GM19240 (cell line): ENCODE data around the gene CCDC134.
A peak's percentile ranks its signal among the peaks of the same experiment; 100 is the strongest.

Source experiments
- DNase-seq: peaks from one replicate; pipeline ENCODE4 v3.0.0; 2011; ENCODE audit warnings: low spot score; ENCODE audit not compliant: insufficient read length

The CCDC134 gene

DNA sequence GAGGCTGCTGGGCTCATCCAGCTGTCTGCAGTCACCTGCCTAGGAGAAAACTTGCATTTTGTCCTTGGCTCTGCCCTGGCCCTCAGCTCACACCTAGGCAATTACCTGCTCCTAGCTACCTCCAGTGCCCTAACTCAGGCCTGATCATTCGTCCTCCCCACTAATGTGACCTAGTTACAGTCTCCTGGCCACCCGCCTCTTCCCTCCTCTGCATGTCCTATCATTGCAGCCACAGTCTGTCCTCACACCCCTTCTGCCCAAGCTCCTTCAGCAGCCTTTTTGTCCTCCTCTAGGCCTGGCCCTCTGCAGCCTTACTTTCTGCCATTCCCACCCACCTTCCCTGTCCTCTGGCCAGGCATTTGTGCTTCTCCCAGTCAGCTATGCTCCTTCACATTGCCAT is 17.7 kb upstream of the CCDC134 start:
- no peak for DNase-seq

- no peak for DNase-seq
Observed at GRCh38 chr22:41787331-41787730, 13.1 kb upstream of the CCDC134 start.

DNA sequence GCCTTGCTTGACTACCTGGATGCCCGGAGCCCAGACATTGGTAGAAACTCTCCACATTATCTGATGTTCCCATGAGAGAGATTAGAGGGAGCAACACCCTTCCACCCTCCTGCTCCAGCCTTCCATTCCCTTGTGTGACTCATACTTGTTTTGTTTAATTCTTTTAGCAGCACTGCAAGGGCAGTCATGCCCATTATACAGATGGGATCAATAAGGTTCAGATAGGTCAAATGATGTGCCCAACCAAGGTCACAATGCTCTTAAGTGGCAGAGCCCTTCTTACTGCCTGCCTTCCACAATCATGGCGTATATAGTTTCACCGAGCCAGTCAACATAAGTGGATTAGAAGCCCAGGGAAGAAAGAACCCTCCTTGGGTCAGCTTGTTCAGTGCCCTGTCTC is 6.6 kb upstream of the CCDC134 start:
- no peak for DNase-seq

- DNase-seq = no peak
Observed at GRCh38 chr22:41798736-41799135, 1.7 kb upstream of the CCDC134 start.

- DNase-seq = peak; percentile 43
Observed at GRCh38 chr22:41799486-41800347, 762 bp upstream of the CCDC134 start.

- DNase-seq = no peak
Observed at GRCh38 chr22:41801147-41801819, 804 bp downstream of the CCDC134 start.

GRCh38 chr22:41801886-41802285 is 1.4 kb downstream of the CCDC134 start:
- no peak for DNase-seq

DNA sequence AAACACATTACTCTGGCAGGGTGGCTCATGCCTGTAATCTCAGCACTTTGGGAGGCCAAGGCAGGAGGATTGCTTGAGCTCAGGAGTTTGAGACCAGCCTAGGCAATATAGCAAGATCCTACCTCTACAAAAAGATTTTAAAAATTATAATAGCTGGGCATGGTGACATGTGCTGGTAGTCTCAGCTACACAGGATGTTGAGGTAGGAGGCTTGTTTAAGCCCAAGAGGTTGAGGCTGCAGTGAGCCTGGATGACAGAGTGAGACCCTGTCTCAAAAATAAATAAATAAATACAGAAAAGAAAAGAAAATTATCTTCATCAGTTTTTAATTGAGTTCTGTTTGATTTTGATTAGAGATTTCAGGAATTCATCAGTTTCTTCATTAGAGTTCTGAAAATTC is 5.2 kb downstream of the CCDC134 start:
- no peak for DNase-seq

DNA sequence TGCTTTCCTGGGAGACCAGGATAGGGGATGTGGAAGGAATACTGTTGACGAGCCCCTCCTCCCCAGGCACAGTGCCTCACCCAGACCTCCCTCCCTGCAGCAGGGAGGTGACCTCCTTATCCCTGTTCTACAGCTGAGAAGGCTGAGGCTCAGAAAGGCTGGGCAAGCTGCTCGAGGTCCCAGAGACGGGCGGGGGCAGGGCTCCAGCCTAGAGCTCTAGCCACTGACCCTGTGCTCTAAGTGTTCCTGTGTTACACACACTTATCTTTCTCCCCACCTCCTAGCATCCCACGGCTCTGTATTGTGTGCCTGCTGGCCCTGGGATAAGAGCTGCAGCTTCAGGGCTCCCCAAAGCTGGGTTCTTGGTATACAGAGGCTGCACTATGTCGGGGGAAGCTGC is 7.9 kb downstream of the CCDC134 start:
- DNase-seq = no peak

DNA sequence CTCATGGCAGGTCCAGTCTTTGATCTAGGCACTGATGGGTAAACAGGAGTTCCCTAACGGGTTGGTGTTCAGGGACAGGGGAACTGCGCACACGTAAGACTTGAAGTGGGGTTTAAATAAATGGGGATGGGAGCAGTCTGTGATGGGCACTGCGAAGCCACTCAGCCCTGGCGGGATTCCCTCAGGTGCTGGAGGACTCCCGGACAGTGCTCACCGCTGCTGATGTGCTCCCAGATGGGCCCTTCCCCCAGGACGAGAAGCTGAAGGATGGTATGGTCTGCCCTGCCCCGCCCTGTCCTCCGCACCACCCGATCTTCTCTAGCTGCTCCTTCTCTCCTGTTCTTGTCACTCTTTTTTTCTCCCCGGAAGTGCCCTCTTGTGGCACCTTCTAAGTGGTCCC is 9.5 kb downstream of the CCDC134 start:
- DNase-seq = no peak

GRCh38 chr22:41812805-41813545 is 12.5 kb downstream of the CCDC134 start:
- no peak for DNase-seq

DNA sequence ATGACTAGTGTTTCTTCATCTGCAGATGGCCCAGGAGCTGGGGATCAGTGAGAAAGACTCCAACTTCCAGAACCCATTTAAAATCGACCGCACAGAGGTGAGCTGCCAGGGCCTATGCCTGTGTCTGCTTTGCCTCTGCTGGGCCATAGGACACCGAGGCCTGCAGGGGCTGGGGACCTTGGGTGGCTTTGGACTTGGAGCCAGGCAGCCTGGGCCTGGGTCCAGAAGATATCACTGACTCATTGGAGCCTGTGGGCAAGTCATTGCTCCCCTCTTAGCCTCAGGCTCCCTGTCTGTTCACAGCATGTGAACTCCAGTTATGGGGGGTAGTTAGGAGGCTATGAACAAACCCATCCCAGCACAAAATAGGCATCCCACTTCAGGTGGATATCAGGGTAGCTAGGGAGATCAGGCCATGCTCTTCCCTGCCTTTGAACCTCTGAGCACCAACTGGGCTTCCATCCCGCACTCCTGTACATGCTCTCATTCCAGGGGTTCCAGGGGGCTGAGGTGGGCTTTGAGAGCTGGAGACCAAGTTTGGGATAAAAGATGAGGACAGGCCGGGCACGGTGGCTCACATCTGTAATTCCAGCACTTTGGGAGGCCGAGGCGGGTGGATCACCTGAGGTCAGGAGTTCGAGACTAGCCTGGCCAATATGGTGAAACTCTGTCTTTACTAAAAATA is 13.4 kb downstream of the CCDC134 start:
- no peak for DNase-seq

DNA sequence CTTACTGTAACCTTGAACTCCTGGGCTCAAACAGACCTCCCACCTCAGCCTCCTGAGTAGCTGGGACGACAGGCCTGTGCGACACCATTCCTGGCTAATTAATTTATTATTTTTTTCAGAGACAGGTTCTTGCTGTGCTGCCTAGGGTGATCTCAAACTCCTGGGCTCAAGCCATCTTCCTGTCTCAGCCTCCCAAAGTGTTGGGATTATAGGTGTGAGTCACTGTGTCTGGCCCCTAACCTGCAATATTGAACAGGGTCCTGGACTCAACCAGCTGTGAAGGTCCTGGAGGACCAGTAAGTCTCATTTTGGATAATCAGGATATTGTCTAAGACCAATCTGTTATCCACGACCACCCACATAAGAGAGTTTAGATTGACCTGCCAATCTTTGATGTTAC is 15.2 kb downstream of the CCDC134 start:
- DNase-seq = no peak

GRCh38 chr22:41816241-41816640 is 15.8 kb downstream of the CCDC134 start:
- no peak for DNase-seq

DNA sequence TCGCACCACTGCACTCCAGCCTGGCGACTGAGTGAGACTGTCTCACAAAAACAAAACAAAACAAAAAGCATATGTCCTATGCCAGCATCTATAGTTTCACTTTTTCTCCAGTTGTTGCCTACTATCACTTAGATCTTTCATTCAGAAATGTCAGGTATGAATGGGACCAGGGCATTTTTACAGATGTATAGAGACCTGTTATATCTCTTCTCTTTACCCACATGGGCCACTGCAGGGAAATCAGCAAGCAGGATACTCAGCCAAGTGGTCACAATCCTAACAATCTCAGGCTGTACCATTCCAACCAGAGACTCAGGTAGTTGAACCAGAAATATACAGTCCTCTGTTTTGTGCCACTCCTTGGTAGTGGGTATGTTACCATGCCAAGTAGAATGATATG is 16.4 kb downstream of the CCDC134 start:
- DNase-seq = no peak

- no peak for DNase-seq
Observed at GRCh38 chr22:41818011-41818410, 17.5 kb downstream of the CCDC134 start.

DNA sequence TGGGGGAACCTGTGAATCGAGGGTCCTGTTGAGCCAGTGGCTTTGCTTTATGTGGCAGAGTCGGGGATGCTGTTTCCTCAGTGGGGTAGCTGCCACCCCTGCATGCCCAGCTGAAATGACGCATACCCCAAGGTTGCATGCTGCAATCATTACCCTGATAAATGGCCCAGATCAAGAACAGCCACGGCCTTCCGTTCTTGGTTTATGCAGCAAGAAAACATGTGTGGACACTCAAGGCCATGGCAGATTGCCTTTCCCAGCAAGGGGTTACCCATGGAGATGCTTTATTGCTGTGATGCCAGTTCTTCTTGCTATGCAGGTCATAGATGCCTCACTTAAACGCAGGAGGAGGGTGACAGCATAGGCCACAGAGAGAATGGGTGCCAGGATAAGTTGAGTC is 18.1 kb downstream of the CCDC134 start:
- DNase-seq = no peak

GRCh38 chr22:41819257-41819656 is 18.8 kb downstream of the CCDC134 start:
- DNase-seq = no peak

DNA sequence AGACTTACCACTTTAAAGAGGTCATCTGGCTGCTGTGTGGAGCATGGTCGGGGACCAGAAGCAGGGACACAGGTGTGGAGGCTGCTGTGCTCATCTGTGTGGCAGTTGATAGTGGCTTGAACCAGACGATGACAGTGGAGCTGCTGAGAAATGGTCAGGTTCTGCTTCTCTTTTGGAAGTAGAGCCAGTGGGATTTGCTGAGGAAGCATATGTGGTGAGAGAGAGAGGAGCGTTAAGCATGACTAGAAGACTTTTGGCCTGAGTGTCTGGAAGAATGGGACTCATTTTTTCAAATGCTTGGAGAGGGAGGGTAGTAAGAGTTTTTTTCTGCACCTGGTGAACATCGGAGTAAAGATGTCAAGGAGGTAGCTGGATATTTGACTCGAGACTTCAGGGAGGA is 20.0 kb downstream of the CCDC134 start:
- no peak for DNase-seq

- no peak for DNase-seq
Observed at GRCh38 chr22:41821471-41822316, 21.2 kb downstream of the CCDC134 start.
